Measurements from ENCODE around the gene BANP.

BANP gene

DNA sequence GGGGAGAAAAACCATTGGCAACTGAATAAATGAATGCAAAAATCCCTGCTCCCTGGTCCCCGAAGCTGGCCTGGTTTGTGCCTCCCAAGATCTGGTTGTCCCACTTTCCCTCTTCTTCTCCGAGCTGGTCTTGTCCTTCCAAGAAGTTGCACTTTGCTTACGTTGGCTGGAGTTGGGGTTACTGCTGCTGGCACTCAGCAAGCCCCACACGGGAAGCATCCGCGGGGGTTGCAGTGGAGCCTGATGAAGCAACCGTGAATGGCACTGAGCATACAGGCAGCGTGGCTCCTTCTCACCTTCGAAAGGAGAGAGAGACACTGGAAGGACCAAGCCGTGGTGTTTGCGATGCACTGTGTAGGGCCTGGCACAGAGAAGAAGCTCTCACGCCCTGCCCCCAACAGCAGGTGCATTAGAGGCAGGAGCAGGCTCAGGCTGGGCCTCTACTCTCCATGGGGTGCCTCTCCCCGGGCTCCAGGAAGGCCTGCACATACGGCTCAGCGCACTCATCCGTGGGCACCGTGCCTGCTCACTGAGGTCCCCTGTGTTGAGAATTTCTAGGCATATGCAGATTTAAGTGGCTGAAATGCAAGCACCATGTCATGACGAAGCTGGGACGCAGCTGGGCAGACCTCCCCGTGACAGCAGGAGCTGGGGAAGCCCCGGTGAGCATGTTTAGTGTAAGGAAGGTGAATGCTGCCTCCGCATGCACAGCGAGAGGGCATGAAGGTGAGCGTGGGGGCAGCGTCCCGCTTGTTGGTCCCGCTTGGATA is 27.0 kb upstream of the BANP start:
- no peak overlapping the region for H3K4me3 ChIP-seq (ENCODE audit: low read depth, low read length)
- TF ChIP-seq, protein P1, sequence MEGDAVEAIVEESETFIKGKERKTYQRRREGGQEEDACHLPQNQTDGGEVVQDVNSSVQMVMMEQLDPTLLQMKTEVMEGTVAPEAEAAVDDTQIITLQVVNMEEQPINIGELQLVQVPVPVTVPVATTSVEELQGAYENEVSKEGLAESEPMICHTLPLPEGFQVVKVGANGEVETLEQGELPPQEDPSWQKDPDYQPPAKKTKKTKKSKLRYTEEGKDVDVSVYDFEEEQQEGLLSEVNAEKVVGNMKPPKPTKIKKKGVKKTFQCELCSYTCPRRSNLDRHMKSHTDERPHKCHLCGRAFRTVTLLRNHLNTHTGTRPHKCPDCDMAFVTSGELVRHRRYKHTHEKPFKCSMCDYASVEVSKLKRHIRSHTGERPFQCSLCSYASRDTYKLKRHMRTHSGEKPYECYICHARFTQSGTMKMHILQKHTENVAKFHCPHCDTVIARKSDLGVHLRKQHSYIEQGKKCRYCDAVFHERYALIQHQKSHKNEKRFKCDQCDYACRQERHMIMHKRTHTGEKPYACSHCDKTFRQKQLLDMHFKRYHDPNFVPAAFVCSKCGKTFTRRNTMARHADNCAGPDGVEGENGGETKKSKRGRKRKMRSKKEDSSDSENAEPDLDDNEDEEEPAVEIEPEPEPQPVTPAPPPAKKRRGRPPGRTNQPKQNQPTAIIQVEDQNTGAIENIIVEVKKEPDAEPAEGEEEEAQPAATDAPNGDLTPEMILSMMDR (IDR thresholded peaks at IDR 0.05; ENCODE audit: borderline replicate concordance, insufficient read depth, low read depth, low read length) = no peak

DNA sequence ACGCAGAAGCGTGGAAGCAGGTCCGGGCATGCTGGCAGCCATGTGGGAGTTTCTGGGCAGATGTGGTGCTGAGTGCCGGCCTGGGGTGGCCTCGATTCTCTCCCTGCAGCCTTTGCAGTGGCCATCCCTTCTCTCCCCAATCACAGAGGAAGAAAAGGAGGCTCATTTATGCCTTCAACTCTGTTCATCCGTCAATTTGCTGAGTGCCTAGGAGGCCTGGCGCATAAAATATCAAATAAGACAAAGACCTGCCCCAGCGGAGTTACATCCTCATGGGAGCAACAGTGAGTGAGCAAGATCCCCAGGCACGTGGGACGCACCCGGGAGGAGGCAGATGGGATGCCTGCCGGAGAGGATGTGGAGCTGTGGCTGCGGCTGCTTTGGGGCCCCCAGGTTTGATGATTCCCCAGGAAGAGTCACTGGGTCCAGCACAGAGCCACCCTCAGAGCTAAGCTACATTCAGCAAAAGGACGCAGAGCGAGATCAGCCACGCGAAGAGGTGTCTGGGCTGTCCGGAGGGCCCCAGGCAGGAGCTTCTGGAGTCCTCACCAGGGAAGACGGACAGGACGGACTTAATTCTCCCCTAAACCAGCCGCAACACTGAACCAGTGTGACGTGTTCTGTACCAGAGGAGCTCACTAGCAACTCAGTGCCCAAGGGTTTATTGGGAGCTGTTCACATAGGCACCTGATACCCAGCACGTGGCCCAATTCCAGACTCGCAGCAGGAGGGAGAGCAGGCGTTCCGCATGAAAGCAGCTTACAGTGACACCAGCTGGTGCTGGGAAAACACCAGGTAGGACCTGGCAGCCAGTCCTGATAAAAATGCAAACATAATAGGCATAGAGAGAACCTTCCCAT is 26.2 kb upstream of the BANP start:
- TF ChIP-seq, protein P1 (IDR thresholded peaks at IDR 0.05; ENCODE audit: borderline replicate concordance, insufficient read depth, low read depth, low read length) = no peak
- H3K4me3 ChIP-seq (ENCODE audit: low read depth, low read length) = no peak overlapping the region

DNA sequence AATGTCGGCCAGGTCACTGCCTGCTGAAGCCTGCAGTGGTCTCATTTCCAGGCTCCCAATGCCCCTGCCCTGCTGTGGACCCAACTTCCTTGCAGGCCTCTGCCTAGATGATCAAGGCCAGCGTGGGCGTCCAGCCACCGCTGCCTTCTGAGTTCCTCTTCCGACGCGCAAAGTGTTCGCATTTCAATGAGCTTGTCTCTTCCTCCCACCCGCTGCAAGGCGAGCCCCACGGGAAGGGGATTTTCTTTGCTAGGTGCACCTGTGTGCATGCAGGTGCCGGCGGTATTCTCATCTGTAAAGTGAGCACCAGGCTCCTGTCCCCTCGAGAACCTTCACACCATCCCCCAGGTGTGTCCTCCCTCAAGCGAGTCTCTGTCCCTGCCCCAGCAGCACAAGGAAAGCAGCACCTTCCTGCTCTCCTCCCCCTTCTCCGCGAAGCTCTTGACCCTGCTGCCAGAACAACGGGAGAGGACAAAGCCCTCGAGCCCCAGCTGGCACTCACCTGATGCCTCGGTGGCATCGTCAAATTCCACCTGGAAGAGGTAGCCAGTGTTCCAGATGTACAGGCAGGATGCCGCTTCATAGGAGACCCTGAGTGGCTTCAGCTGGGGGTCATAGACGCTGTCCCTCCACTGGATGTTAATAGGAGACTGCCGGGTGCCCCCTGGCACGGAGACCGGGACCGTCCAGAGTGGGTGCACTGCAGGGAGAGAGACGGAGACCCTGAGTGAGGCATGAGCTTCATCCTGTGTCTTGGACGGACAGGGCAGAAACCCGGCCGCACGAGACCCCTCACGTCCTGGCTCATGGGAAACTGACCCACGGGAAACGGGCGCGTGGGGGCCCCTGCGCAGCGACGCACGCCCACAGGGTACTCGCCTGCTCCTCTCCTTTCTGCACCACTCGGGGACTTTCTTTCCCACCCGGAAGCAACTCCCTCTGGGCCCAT is 24.7 kb upstream of the BANP start:
- no peak overlapping the region for H3K4me3 ChIP-seq (ENCODE audit: low read depth, low read length)
- TF ChIP-seq, protein P1 (IDR thresholded peaks at IDR 0.05; ENCODE audit: borderline replicate concordance, insufficient read depth, low read depth, low read length) = no peak

DNA sequence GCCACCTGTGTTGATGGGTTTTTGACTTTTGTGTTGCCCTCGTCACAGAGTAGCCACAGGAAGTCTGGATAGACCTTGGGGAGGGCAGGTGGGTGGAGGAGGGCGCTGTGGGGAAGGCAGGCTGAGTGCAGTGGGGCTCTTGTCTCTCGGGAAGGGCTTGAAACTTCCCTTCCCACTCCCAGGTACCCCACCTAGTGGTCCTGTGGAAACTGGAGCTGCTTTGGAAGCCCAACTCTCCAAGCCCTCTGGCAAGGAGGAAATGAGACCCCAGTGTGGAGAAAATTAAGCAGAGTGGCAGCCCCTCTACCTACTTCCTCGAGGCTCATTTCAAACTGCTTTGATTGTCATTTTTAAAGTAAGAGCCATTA is 24.1 kb upstream of the BANP start:
- TF ChIP-seq, protein P1 (IDR thresholded peaks at IDR 0.05; ENCODE audit: borderline replicate concordance, insufficient read depth, low read depth, low read length) = no peak
- no peak overlapping the region for H3K4me3 ChIP-seq (ENCODE audit: low read depth, low read length)

DNA sequence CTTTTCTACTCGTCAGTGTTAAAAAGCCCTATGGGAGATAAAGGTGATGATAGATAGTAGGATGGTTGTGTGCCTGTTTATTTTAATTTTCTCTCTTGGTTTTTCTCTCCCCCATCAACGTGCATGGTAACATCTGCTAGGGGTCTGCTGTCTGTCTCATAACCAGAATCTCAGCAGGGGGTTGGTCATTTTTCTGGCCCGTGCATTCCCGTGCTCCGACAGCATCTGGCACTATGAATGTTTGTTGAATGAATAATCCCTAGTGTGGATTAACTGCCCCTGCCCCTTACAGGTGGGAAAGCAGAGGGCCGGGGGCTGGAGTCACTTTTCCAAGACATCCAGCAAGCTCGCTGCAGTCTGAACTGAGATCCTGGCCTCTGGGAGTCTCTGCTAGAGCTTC is 21.2 kb upstream of the BANP start:
- TF ChIP-seq, protein P1 (IDR thresholded peaks at IDR 0.05; ENCODE audit: borderline replicate concordance, insufficient read depth, low read depth, low read length) = no peak
- no peak overlapping the region for H3K4me3 ChIP-seq (ENCODE audit: low read depth, low read length)

DNA sequence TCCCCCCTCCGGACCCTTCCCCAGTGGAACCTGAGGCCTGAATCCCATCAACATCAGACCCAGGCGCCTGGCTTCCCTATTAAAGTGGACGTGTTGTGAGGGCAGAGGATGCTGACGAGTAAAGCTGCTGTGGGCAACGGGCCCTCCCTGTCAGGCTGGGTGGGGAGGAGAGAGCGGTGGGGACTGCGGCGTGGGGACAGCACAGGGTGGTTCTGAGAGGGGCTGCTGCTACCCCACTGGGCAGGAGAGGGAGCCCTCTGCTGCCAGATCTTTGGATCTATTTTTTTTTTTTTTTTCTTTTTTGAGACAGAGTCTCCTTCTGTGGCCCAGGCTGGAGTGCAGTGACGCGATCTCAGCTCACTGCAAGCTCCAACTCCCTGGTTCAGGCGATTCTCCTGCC is 20.8 kb upstream of the BANP start:
- H3K4me3 ChIP-seq (ENCODE audit: low read depth, low read length) = no peak overlapping the region
- TF ChIP-seq, protein P1 (IDR thresholded peaks at IDR 0.05; ENCODE audit: borderline replicate concordance, insufficient read depth, low read depth, low read length) = peak; percentile 27; the same call in 1 of the 2 replicates
